ENCODE results near the gene LECT2.

GRCh38 chr5:135985951-135986350 lies 31.2 kb upstream of the LECT2 start:
- TF ChIP-seq CTCF (IDR thresholded peaks at IDR 0.05; ENCODE audit: low read depth, low read length), result no peak
- TF ChIP-seq POLR2A (IDR thresholded peaks at IDR 0.05; ENCODE audit: extremely low read depth, insufficient read length), result no peak
- TF ChIP-seq MYC (IDR thresholded peaks at IDR 0.05; ENCODE audit: low read depth, low read length), result no peak
- no peak for TF ChIP-seq MAX (IDR thresholded peaks at IDR 0.05; ENCODE audit: low read depth, low read length)
